HG02938 (cell line): Measurements from ENCODE around the gene PAGE4.

Source experiments
- ATAC-seq: cut with Tn5 transposase; IDR thresholded peaks from one replicate; pipeline ENCODE4 v1.9.1; 2021; ENCODE audit warnings: mild to moderate bottlenecking, moderate library complexity; ENCODE audit not compliant: unreplicated experiment

The PAGE4 gene

GRCh38 chrX:49829016-49829415, at the start of gene PAGE4:
Gene PAGE4, plus strand, starts transcription at chrX:49829303. Its CDS starts 1,126 bp downstream, at chrX:49830429.
- ATAC-seq = no peak

GRCh38 chrX:49784747-49785280, 44.3 kb upstream of the PAGE4 start:
- no peak for ATAC-seq

- ATAC-seq = no peak
Measured at GRCh38 chrX:49792376-49792775, 36.7 kb upstream of the PAGE4 start.

GRCh38 chrX:49793686-49794085, 35.4 kb upstream of the PAGE4 start:
- no peak for ATAC-seq

- ATAC-seq = no peak
Measured at GRCh38 chrX:49799828-49800227, 29.3 kb upstream of the PAGE4 start.

- no peak for ATAC-seq
Measured at GRCh38 chrX:49809891-49810632, 19.0 kb upstream of the PAGE4 start.

- ATAC-seq = no peak
Measured at GRCh38 chrX:49812177-49812576, 16.9 kb upstream of the PAGE4 start.

- ATAC-seq = no peak
Measured at GRCh38 chrX:49816435-49816834, 12.7 kb upstream of the PAGE4 start.

- no peak for ATAC-seq
Measured at GRCh38 chrX:49838374-49838773, 9.3 kb downstream of the PAGE4 start.

GRCh38 chrX:49840679-49841078, 11.6 kb downstream of the PAGE4 start:
- no peak for ATAC-seq

- no peak for ATAC-seq
Measured at GRCh38 chrX:49842621-49843020, 13.5 kb downstream of the PAGE4 start.

GRCh38 chrX:49844611-49845010, 15.5 kb downstream of the PAGE4 start:
- ATAC-seq = no peak

GRCh38 chrX:49845701-49846403, 16.7 kb downstream of the PAGE4 start:
- ATAC-seq = no peak

- ATAC-seq = no peak
Measured at GRCh38 chrX:49846522-49846921, 17.4 kb downstream of the PAGE4 start.

- no peak for ATAC-seq
Measured at GRCh38 chrX:49848275-49848674, 19.2 kb downstream of the PAGE4 start.

GRCh38 chrX:49850028-49850427, 20.9 kb downstream of the PAGE4 start:
- no peak for ATAC-seq

GRCh38 chrX:49853661-49854060, 24.6 kb downstream of the PAGE4 start:
- no peak for ATAC-seq

GRCh38 chrX:49856819-49857218, 27.7 kb downstream of the PAGE4 start:
- ATAC-seq = no peak

GRCh38 chrX:49858341-49858740, 29.2 kb downstream of the PAGE4 start:
- no peak for ATAC-seq

GRCh38 chrX:49859491-49859890, 30.4 kb downstream of the PAGE4 start:
- no peak for ATAC-seq

- no peak for ATAC-seq
Measured at GRCh38 chrX:49860867-49861535, 31.9 kb downstream of the PAGE4 start.

GRCh38 chrX:49862093-49862492, 33.0 kb downstream of the PAGE4 start:
- ATAC-seq = no peak
